Limb (tissue), 2 donors: ENCODE results near the gene FNDC3B.

Experiments used
- DNase-seq, 2 donors: peaks; one replicate each; pipeline ENCODE4 v3.0.0-alpha.2; 2016; ENCODE audit errors: extremely low spot score in 2 of 2

Gene FNDC3B

GRCh38 chr3:172166261-172166660 is 126.9 kb downstream of the FNDC3B start:
- DNase-seq = no peak

- DNase-seq = no peak
Observed at GRCh38 chr3:172166890-172167289, 127.5 kb downstream of the FNDC3B start.

- no peak for DNase-seq
Observed at GRCh38 chr3:172167892-172168648, 128.7 kb downstream of the FNDC3B start.

- DNase-seq = no peak
Observed at GRCh38 chr3:172170073-172170709, 130.8 kb downstream of the FNDC3B start.

- no peak for DNase-seq
Observed at GRCh38 chr3:172170841-172171240, 131.5 kb downstream of the FNDC3B start.

- no peak for DNase-seq
Observed at GRCh38 chr3:172171396-172172075, 132.2 kb downstream of the FNDC3B start.

- DNase-seq = no peak
Observed at GRCh38 chr3:172173316-172174254, 134.2 kb downstream of the FNDC3B start.

- no peak for DNase-seq
Observed at GRCh38 chr3:172174513-172175253, 135.3 kb downstream of the FNDC3B start.

- no peak for DNase-seq
Observed at GRCh38 chr3:172175254-172175599, 135.8 kb downstream of the FNDC3B start.

- no peak for DNase-seq
Observed at GRCh38 chr3:172176061-172176770, 136.8 kb downstream of the FNDC3B start.

GRCh38 chr3:172177046-172177445 is 137.7 kb downstream of the FNDC3B start:
- no peak for DNase-seq

- no peak for DNase-seq
Observed at GRCh38 chr3:172177803-172178316, 138.5 kb downstream of the FNDC3B start.

- no peak for DNase-seq
Observed at GRCh38 chr3:172179680-172180399, 140.5 kb downstream of the FNDC3B start.

- DNase-seq = no peak
Observed at GRCh38 chr3:172180473-172180872, 141.1 kb downstream of the FNDC3B start.

- no peak for DNase-seq
Observed at GRCh38 chr3:172181932-172182586, 142.7 kb downstream of the FNDC3B start.

GRCh38 chr3:172182797-172183196 is 143.4 kb downstream of the FNDC3B start:
- no peak for DNase-seq

GRCh38 chr3:172184106-172184822 is 144.9 kb downstream of the FNDC3B start:
- no peak for DNase-seq

- no peak for DNase-seq
Observed at GRCh38 chr3:172185907-172186306, 146.5 kb downstream of the FNDC3B start.
